ES-I3 (cell line): ENCODE measurements around the gene SLF2.

Source experiments
- H3K36me3 ChIP-seq: 2 replicates; pipeline ENCODE4 v1.6.1; 2013; ENCODE audit warnings: mild to moderate bottlenecking, low read length, control low read depth, moderate library complexity; ENCODE audit not compliant: insufficient read depth
- H3K4me1 ChIP-seq: 2 replicates; pipeline ENCODE4 v1.6.1; 2013; ENCODE audit warnings: mild to moderate bottlenecking, control low read depth, low read length; ENCODE audit not compliant: insufficient read depth
- H3K9ac ChIP-seq: 2 replicates; pipeline ENCODE4 v1.6.1; 2013; ENCODE audit warnings: low read depth, mild to moderate bottlenecking, low read length, moderate library complexity
- H3K9me3 ChIP-seq: 2 replicates; pipeline ENCODE4 v1.6.1; 2013; ENCODE audit warnings: mild to moderate bottlenecking, low read length, moderate library complexity; ENCODE audit not compliant: control insufficient read depth, insufficient read depth

Gene SLF2

GRCh38 chr10:100980711-100981110, 67.9 kb downstream of the SLF2 start:
- no peaks in the 10 kb centered on the region for H3K4me1 ChIP-seq
- H3K9me3 ChIP-seq, result no peaks in the 10 kb centered on the region
- H3K9ac ChIP-seq, result no peak overlapping the region
- H3K36me3 ChIP-seq, result no peaks in the 10 kb centered on the region

GRCh38 chr10:100981178-100981772, 68.5 kb downstream of the SLF2 start:
- Histone ChIP-seq H3K36me3 (no peaks in the 10 kb centered on the region), H3K9ac (no peak overlapping the region), H3K9me3 (no peaks in the 10 kb centered on the region), H3K4me1 (no peaks in the 10 kb centered on the region)

- Histone ChIP-seq H3K9ac (no peak overlapping the region), H3K4me1 (peaks cover 3% of the 10 kb centered on the region; the same call in 1 of the 2 replicates), H3K36me3 (no peaks in the 10 kb centered on the region), H3K9me3 (no peaks in the 10 kb centered on the region)
Measured at GRCh38 chr10:100982916-100983830, 70.4 kb downstream of the SLF2 start.

- H3K9ac ChIP-seq, result no peak overlapping the region
- H3K4me1 ChIP-seq, result peaks cover 5% of the 10 kb centered on the region; the same call in 1 of the 2 replicates
- H3K9me3 ChIP-seq, result no peaks in the 10 kb centered on the region
- no peaks in the 10 kb centered on the region for H3K36me3 ChIP-seq
Measured at GRCh38 chr10:100983868-100984671, 71.3 kb downstream of the SLF2 start.

GRCh38 chr10:100984672-100985177, 72.0 kb downstream of the SLF2 start:
- H3K36me3 ChIP-seq, result peaks cover 6% of the 10 kb centered on the region; the same call in 1 of the 2 replicates
- peaks cover 5% of the 10 kb centered on the region; the same call in 1 of the 2 replicates for H3K4me1 ChIP-seq
- H3K9ac ChIP-seq, result no peak overlapping the region
- no peaks in the 10 kb centered on the region for H3K9me3 ChIP-seq

GRCh38 chr10:100985336-100985735, 72.6 kb downstream of the SLF2 start:
- peaks cover 5% of the 10 kb centered on the region; the same call in 1 of the 2 replicates for H3K4me1 ChIP-seq
- H3K9me3 ChIP-seq, result no peaks in the 10 kb centered on the region
- peaks cover 8% of the 10 kb centered on the region for H3K36me3 ChIP-seq
- no peak overlapping the region for H3K9ac ChIP-seq

- H3K9me3 ChIP-seq, result no peaks in the 10 kb centered on the region
- H3K4me1 ChIP-seq, result peaks cover 5% of the 10 kb centered on the region; the same call in 1 of the 2 replicates
- H3K36me3 ChIP-seq, result peaks cover 20% of the 10 kb centered on the region
- H3K9ac ChIP-seq, result peak overlapping the region; percentile 100
Measured at GRCh38 chr10:100986623-100986951, 73.8 kb downstream of the SLF2 start.

- Histone ChIP-seq H3K4me1 (peaks cover 5% of the 10 kb centered on the region; the same call in 1 of the 2 replicates), H3K36me3 (peaks cover 20% of the 10 kb centered on the region), H3K9ac (peak within 1 kb of the TSS; percentile 100), H3K9me3 (no peaks in the 10 kb centered on the region)
Measured at GRCh38 chr10:100986952-100987684, 74.4 kb downstream of the SLF2 start, which contains the start of the genes MRPL43 and TWNK. Gene MRPL43, minus strand, starts transcription at chr10:100987497. Its CDS starts 54 bp downstream, at chr10:100987443. Gene TWNK, plus strand, starts transcription at chr10:100987543. Its CDS starts 668 bp downstream, at chr10:100988211.

GRCh38 chr10:100987685-100988049, 74.9 kb downstream of the SLF2 start:
- Histone ChIP-seq H3K9me3 (no peaks in the 10 kb centered on the region), H3K9ac (peak overlapping the region; percentile 100), H3K36me3 (peaks cover 20% of the 10 kb centered on the region), H3K4me1 (peaks cover 5% of the 10 kb centered on the region; the same call in 1 of the 2 replicates)

- H3K9me3 ChIP-seq, result no peaks in the 10 kb centered on the region
- H3K36me3 ChIP-seq, result peaks cover 20% of the 10 kb centered on the region
- peaks cover 5% of the 10 kb centered on the region; the same call in 1 of the 2 replicates for H3K4me1 ChIP-seq
- peak overlapping the region; percentile 100 for H3K9ac ChIP-seq
Measured at GRCh38 chr10:100988166-100988565, 75.4 kb downstream of the SLF2 start.

- H3K36me3 ChIP-seq, result peaks cover 28% of the 10 kb centered on the region
- peaks cover 5% of the 10 kb centered on the region; the same call in 1 of the 2 replicates for H3K4me1 ChIP-seq
- no peak overlapping the region for H3K9ac ChIP-seq
Measured at GRCh38 chr10:100989088-100989487, 76.3 kb downstream of the SLF2 start.

GRCh38 chr10:100993986-100994708, 81.4 kb downstream of the SLF2 start:
- H3K9ac ChIP-seq, result no peak overlapping the region
- H3K9me3 ChIP-seq, result no peaks in the 10 kb centered on the region
- H3K36me3 ChIP-seq, result peaks cover 29% of the 10 kb centered on the region
- peaks cover 9% of the 10 kb centered on the region; the same call in 1 of the 2 replicates for H3K4me1 ChIP-seq

More at GRCh38 chr10:100989088-100989487, 76.3 kb downstream of the SLF2 start:
- no peaks in the 10 kb centered on the region for H3K9me3 ChIP-seq

GRCh38 chr10:100995181-100995580, 82.4 kb downstream of the SLF2 start:
- H3K9me3 ChIP-seq, result no peaks in the 10 kb centered on the region
- no peak overlapping the region for H3K9ac ChIP-seq
- H3K36me3 ChIP-seq, result peaks cover 22% of the 10 kb centered on the region
- H3K4me1 ChIP-seq, result peaks cover 9% of the 10 kb centered on the region; the same call in 1 of the 2 replicates
